H9 (cell line): ENCODE results near the gene PRPH2. TPM values are rescaled to one million over a fixed set of nuclear protein-coding genes. Genes with fewer than 3 reads are reported as not detected.

Experiments
- DNase-seq: peaks from one replicate; pipeline ENCODE4 v3.0.0-alpha.2; 2017
- H2AFZ ChIP-seq: one replicate; pipeline ENCODE4 v1.6.1; 2013; ENCODE audit warnings: mild to moderate bottlenecking, low read length, control low read depth, moderate library complexity
- H2AK5ac ChIP-seq: 2 replicates; pipeline ENCODE4 v1.6.1; 2013; ENCODE audit warnings: low read length, control low read depth, mixed read lengths; ENCODE audit not compliant: insufficient read length
- H2BK120ac ChIP-seq: one replicate; pipeline ENCODE4 v1.6.1; 2013; ENCODE audit warnings: low read depth, mild to moderate bottlenecking, low read length, control low read depth, inconsistent platforms; ENCODE audit not compliant: poor library complexity, severe bottlenecking
- H2BK12ac ChIP-seq: 2 replicates; pipeline ENCODE4 v1.6.1; 2013; ENCODE audit warnings: low read length, control low read depth, mixed read lengths, low read depth; ENCODE audit not compliant: insufficient read length
- H2BK15ac ChIP-seq: 2 replicates; pipeline ENCODE4 v1.6.1; 2013; ENCODE audit warnings: low read depth, low read length, control low read depth
- H2BK20ac ChIP-seq: one replicate; pipeline ENCODE4 v1.6.1; 2013; ENCODE audit warnings: low read depth, mild to moderate bottlenecking, low read length, control low read depth, inconsistent platforms; ENCODE audit not compliant: poor library complexity, severe bottlenecking
- H2BK5ac ChIP-seq: 2 replicates; pipeline ENCODE4 v1.6.1; 2013; ENCODE audit warnings: low read length, control low read depth, mixed read lengths; ENCODE audit not compliant: insufficient read length
- H3K14ac ChIP-seq: 2 replicates; pipeline ENCODE4 v1.6.1; 2013; ENCODE audit warnings: low read length, control low read depth; ENCODE audit not compliant: insufficient read depth
- H3K18ac ChIP-seq: 2 replicates; pipeline ENCODE4 v1.6.1; 2013; ENCODE audit warnings: low read depth, mild to moderate bottlenecking, mixed read lengths, low read length, control low read depth; ENCODE audit not compliant: insufficient read length
- H3K23ac ChIP-seq: 2 replicates; pipeline ENCODE4 v1.6.1; 2013; ENCODE audit warnings: low read length, control low read depth, mixed read lengths, low read depth; ENCODE audit not compliant: insufficient read length
- H3K23me2 ChIP-seq: 2 replicates; pipeline ENCODE4 v1.6.1; 2013; ENCODE audit warnings: low read depth, mild to moderate bottlenecking, mixed read lengths, low read length, control low read depth; ENCODE audit not compliant: insufficient read length, poor library complexity, severe bottlenecking
- H3K27ac ChIP-seq: 2 replicates; pipeline ENCODE4 v1.5.1; 2013; ENCODE audit warnings: low read length, control low read depth, mixed read lengths, low read depth; ENCODE audit not compliant: insufficient read length
- H3K27me3 ChIP-seq: 2 replicates; pipeline ENCODE4 v1.6.1; 2013; ENCODE audit warnings: low read length, control low read depth, inconsistent platforms; ENCODE audit not compliant: insufficient read depth
- H3K4ac ChIP-seq: 2 replicates; pipeline ENCODE4 v1.6.1; 2013; ENCODE audit warnings: low read depth, mild to moderate bottlenecking, control low read depth, inconsistent platforms, low read length, moderate library complexity
- H3K4me1 ChIP-seq: 2 replicates; pipeline ENCODE4 v1.6.1; 2013; ENCODE audit warnings: low read length, control low read depth, inconsistent platforms; ENCODE audit not compliant: insufficient read depth
- H3K4me2 ChIP-seq: 2 replicates; pipeline ENCODE4 v1.6.1; 2013; ENCODE audit warnings: low read length, control low read depth, mixed read lengths; ENCODE audit not compliant: insufficient read length, insufficient read depth
- H3K56ac ChIP-seq: 2 replicates; pipeline ENCODE4 v1.6.1; 2013; ENCODE audit warnings: low read depth, mild to moderate bottlenecking, mixed read lengths, low read length, control low read depth; ENCODE audit not compliant: insufficient read length
- H3K79me1 ChIP-seq: 2 replicates; pipeline ENCODE4 v1.6.1; 2013; ENCODE audit warnings: low read depth, mild to moderate bottlenecking, moderate library complexity, low read length, control low read depth, inconsistent platforms; ENCODE audit not compliant: insufficient read depth, poor library complexity, severe bottlenecking
- H3K79me2 ChIP-seq: 2 replicates; pipeline ENCODE4 v1.6.1; 2013; ENCODE audit warnings: low read length, control low read depth, inconsistent platforms; ENCODE audit not compliant: insufficient read depth
- H3K9ac ChIP-seq: 2 replicates; pipeline ENCODE4 v1.6.1; 2013; ENCODE audit warnings: low read length, control low read depth, mixed read lengths; ENCODE audit not compliant: insufficient read length; ENCODE audit errors: extremely low read depth
- H3K9me3 ChIP-seq: one replicate; pipeline ENCODE4 v1.6.1; 2013; ENCODE audit warnings: low read depth, low read length, inconsistent platforms; ENCODE audit not compliant: control insufficient read depth
- H3T11ph ChIP-seq: one replicate; pipeline ENCODE4 v1.6.1; 2013; ENCODE audit warnings: mild to moderate bottlenecking, low read length, control low read depth, inconsistent platforms
- H4K20me1 ChIP-seq: one replicate; pipeline ENCODE4 v1.6.1; 2013; ENCODE audit not compliant: control insufficient read depth, insufficient read length, insufficient read depth
- H4K5ac ChIP-seq: 2 replicates; pipeline ENCODE4 v1.6.1; 2013; ENCODE audit warnings: low read depth, mild to moderate bottlenecking, mixed read lengths, low read length, control low read depth; ENCODE audit not compliant: insufficient read length
- H4K8ac ChIP-seq: replicated peaks from 2 replicates; pipeline ENCODE4 v1.6.1; 2013; ENCODE audit warnings: low read length, control low read depth, mixed read lengths, low read depth; ENCODE audit not compliant: insufficient read length
- H4K91ac ChIP-seq: 2 replicates; pipeline ENCODE4 v1.6.1; 2013; ENCODE audit warnings: low read depth, mild to moderate bottlenecking, moderate library complexity, mixed read lengths, low read length, control low read depth; ENCODE audit not compliant: insufficient read length
- H3K27ac Mint-ChIP-seq, 3 experiments: 2 replicates in 2 of 3; 3 replicates in 1 of 3; pipeline ENCODE4 v1.8.0; 2020 to 2021; ENCODE audit warnings: mixed read lengths in 3 of 3, mild to moderate bottlenecking in 1 of 3, moderate library complexity in 1 of 3
- H3K27me3 Mint-ChIP-seq: 2 replicates; pipeline ENCODE4 v1.8.0; 2021; ENCODE audit warnings: low read depth, mild to moderate bottlenecking, moderate library complexity, mixed read lengths
- H3K36me3 Mint-ChIP-seq, 3 experiments: 2 replicates in 2 of 3; 3 replicates in 1 of 3; pipeline ENCODE4 v1.8.0; 2020 to 2021; ENCODE audit warnings: low read depth in 3 of 3, mixed read lengths in 3 of 3; ENCODE audit not compliant: insufficient read depth in 1 of 3
- H3K4me1 Mint-ChIP-seq, 2 experiments: 2 replicates each; pipeline ENCODE4 v1.8.0; 2020; ENCODE audit warnings: mixed read lengths in 2 of 2
- H3K4me3 Mint-ChIP-seq, 2 experiments: 2 replicates in 1 of 2; 3 replicates in 1 of 2; pipeline ENCODE4 v1.8.0; 2020 to 2021; ENCODE audit warnings: mild to moderate bottlenecking in 2 of 2, mixed read lengths in 2 of 2, moderate library complexity in 1 of 2
- H3K9me3 Mint-ChIP-seq, 2 experiments: 2 replicates in 1 of 2; 3 replicates in 1 of 2; pipeline ENCODE4 v1.8.0; 2020; ENCODE audit warnings: mild to moderate bottlenecking in 2 of 2, mixed read lengths in 2 of 2, moderate library complexity in 1 of 2
- WGBS: extraction: QIAGEN DNeasy Blood & Tissue Kit; methylation state at CpG from one replicate; pipeline ENCODE4 v1.1.7; 2013; ENCODE audit warnings: missing lambda C conversion rate, low lambda C conversion rate, mixed read lengths; ENCODE audit not compliant: insufficient read length; ENCODE audit errors: extremely low coverage; 5-methylcytosine and 5-hydroxymethylcytosine counted together
- total RNA-seq: library from RNA; stranded (reverse); gene quantifications from 2 replicates; pipeline ENCODE4 v1.2.1, GENCODE V29; 2021
- TF ChIP-seq, protein P1 (sequence below): fragments of 200-600 bp; sonication (generic); conservative IDR thresholded peaks from 3 replicates; pipeline ENCODE4 v1.8.0; 2021; ENCODE audit warnings: antibody characterized with exemption, mild to moderate bottlenecking

Gene PRPH2
- total RNA-seq, 1 experiment from 2014 or later = 0.31 TPM

DNA sequence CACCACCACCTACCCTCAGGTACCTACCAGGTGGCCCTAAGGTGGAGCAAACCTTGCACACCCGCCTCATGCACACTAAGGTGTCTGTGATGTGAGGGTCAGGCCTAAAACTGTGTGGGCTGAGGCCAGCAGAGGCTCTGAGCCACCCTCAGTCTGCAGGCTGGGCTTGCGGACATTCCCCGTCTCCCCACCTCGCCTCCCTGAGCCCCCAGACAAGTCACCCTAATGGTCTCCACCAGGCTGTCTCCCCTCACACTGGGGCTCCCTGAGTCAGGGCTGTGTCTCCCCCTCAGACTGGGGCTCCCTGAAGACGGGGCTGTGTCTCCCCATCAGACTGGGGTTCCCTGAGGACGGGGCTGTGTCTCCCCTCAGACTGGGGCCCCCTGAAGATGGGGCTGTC, 12.5 kb downstream of the PRPH2 start:
- Histone ChIP-seq H3T11ph (no peak overlapping the region), H4K5ac (no peak overlapping the region), H2AK5ac (no peak overlapping the region), H2BK12ac (no peak overlapping the region), H4K20me1 (no peaks in the 10 kb centered on the region), H3K14ac (no peak overlapping the region; the same call in 1 of the 2 replicates), H3K9ac (no peak overlapping the region), H3K4me1 (no peaks in the 10 kb centered on the region; the same call in 1 of the 2 replicates), H3K23me2 (no peaks in the 10 kb centered on the region), H2BK120ac (no peak overlapping the region), H3K27ac (no peak overlapping the region), H3K79me1 (no peaks in the 10 kb centered on the region), H4K91ac (no peak overlapping the region), H2BK5ac (no peak overlapping the region), H3K23ac (no peak overlapping the region), H3K9me3 (no peaks in the 10 kb centered on the region), H3K18ac (no peak overlapping the region), H2AFZ (no peak overlapping the region), H2BK15ac (no peak overlapping the region), H3K4ac (no peak overlapping the region), H3K79me2 (no peaks in the 10 kb centered on the region), H2BK20ac (no peak overlapping the region), H3K27me3 (no peaks in the 10 kb centered on the region), H3K56ac (no peak overlapping the region), H3K4me2 (no peak overlapping the region), H4K8ac (no peak overlapping the region)
- Mint-ChIP-seq H3K9me3 (peaks cover 16 to 21% of the 10 kb centered on the region in 2 experiments), H3K27ac (peak overlapping the region; percentile 78 to 85 (median 83); a peak in 3 of 7 replicates), H3K36me3 (peaks cover 6 to 21% (median 11%) of the 10 kb centered on the region in 3 experiments), H3K4me1 (peaks cover 15 to 21% of the 10 kb centered on the region in 2 experiments), H3K4me3 (no peak overlapping the region), H3K27me3 (peaks cover 7% of the 10 kb centered on the region; the same call in 1 of the 2 replicates)
- WGBS = no CpG with 5 or more reads among the region's 6 CpGs
- no peak for DNase-seq
- TF ChIP-seq, protein P1, sequence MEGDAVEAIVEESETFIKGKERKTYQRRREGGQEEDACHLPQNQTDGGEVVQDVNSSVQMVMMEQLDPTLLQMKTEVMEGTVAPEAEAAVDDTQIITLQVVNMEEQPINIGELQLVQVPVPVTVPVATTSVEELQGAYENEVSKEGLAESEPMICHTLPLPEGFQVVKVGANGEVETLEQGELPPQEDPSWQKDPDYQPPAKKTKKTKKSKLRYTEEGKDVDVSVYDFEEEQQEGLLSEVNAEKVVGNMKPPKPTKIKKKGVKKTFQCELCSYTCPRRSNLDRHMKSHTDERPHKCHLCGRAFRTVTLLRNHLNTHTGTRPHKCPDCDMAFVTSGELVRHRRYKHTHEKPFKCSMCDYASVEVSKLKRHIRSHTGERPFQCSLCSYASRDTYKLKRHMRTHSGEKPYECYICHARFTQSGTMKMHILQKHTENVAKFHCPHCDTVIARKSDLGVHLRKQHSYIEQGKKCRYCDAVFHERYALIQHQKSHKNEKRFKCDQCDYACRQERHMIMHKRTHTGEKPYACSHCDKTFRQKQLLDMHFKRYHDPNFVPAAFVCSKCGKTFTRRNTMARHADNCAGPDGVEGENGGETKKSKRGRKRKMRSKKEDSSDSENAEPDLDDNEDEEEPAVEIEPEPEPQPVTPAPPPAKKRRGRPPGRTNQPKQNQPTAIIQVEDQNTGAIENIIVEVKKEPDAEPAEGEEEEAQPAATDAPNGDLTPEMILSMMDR = no peak
